ENCODE measurements around the gene ERI2. TPM values are rescaled to one million over a fixed set of nuclear protein-coding genes. Genes with fewer than 3 reads are reported as not detected.

Gene ERI2, protein sequence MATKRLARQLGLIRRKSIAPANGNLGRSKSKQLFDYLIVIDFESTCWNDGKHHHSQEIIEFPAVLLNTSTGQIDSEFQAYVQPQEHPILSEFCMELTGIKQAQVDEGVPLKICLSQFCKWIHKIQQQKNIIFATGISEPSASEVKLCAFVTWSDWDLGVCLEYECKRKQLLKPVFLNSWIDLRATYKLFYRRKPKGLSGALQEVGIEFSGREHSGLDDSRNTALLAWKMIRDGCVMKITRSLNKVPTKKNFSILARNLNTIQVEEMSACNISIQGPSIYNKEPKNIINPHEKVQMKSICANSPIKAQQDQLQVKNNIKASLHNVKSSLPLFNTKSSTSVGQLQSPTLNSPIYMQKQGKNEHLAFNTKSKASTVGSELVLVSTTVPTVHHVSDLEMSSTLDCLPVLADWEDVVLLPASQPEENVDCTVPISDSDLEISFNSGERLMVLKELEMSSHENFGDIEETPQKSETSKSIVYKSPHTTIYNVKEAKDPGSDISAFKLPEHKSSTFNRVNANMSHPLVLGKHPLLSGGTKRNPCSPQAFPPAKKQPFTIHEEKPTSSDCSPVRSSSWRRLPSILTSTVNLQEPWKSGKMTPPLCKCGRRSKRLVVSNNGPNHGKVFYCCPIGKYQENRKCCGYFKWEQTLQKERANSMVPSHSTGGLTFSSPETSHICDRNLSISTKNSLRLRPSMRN
- total RNA-seq (10 to 100 TPM in 3 of 6 donors, 1 to 10 TPM in 3; 7.9 to 12.1 (median 10.0) TPM), polyA plus RNA-seq (1 to 10 TPM; 8.3 to 8.7 TPM)

DNA sequence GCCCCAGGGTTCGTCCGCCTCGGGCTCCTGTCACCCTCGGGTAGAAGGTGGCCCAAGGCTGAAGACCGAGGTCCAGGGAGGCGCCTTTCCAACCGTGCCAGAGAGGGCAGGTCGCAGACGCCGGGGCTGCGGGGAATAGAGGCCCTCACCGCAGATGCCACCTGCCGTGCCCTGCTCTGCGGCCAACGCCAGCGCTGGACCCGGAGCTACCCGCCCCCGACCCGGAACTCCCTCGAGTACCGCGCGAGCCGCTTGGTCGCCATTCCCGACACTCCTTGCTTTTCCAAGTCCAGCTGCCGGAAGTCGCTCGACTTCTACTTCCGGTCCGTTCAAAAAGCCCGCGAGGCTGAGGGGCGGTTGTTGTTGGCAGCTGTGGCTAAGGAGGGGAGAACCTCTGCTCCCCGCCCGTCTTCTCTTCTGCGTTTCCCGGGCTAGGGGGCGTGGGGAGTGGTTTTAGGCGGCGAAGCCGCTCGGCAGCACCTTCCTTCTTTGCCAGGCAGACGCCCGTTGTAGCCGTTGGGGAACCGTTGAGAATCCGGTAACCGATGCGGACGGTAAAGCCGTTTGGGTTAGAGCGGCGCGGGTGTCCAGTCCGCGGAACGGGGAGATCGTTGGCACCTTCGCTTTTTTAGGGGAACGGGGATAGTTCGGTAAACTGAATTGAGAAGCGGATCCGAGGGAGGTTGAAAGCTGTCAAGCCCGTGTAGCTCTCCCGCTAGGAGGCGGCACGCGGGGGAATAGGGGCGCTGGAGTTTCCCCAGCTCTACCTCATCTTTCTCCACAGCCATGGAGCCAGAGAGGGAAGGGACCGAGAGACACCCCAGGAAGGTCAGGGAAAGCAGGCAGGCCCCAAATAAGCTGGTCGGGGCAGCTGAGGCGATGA lies at the start of gene ERI2, which contains the start of gene REXO5:
Gene ERI2 (minus strand): TSS at position 305 of the 883 bp plus-strand sequence. CDS start 42 bp downstream, at position 263.
Gene REXO5 (plus strand): TSS at position 360 of the 883 bp plus-strand sequence. CDS start 427 bp downstream, at position 787.
- intact Hi-C loops (cut with DNase I): no loop called here
- FAIRE-seq: no peak
- TF ChIP-seq CTCF (IDR thresholded peaks at IDR 0.05): peak in 1 of 4 donors; percentile 10
- ATAC-seq: peak; percentile 94 to 98 (median 94)
- no peaks in the 10 kb centered on the region for H3K36me3 ChIP-seq
- H3K4me3 ChIP-seq: peak within 1 kb of the TSS; percentile 69 to 89 (median 80)
- 0% methylated on average over 73 to 74 of the region's 74 CpGs for WGBS, 2 donors
- H3K27me3 ChIP-seq: no peaks in the 10 kb centered on the region
- H3K9me3 ChIP-seq: no peaks in the 10 kb centered on the region
- peaks cover 0 to 10% (median 9%) of the 10 kb centered on the region in 3 donors for H3K4me1 ChIP-seq
- peak; percentile 86 to 96 (median 90) for DNase-seq
- peak within 1 kb of the TSS; percentile 86 to 95 (median 90) for H3K27ac ChIP-seq

- H3K9me3 ChIP-seq: no peaks in the 10 kb centered on the region
- ATAC-seq: no peak
Observed at GRCh38 chr16:20854963-20855362, 48.7 kb upstream of the ERI2 start.

DNA sequence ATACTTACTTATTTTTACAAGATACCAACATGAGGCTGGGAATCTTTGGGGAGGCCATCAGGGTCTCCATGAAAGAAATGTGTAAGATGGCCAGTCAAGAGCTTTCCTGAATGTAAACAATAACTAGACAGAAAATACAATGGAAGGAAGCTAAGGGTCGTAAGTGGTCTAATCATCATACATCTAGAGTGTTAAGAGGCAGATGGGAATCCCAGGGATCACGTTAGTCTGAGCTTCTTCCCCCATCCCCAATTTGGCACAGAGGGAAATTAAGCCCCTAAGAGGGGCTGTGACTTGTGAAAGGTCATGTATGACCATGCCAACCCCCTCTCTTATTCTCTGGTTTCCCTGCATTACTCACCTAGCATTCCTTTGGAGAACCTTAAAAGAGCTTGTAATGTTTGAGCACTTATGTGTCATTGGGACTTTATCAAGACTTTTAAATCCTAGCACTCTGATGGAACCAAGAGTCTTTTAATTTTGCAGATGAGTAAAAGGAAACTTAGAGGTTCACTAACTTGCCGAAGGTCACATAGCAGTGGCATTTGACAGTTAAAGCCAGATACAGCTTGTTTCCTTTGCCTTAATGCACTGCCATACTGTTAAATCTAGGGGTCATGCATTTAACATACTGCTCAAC lies 47.8 kb upstream of the ERI2 start:
- H3K27me3 ChIP-seq: no peaks in the 10 kb centered on the region
- H3K4me1 ChIP-seq: peaks cover 5 to 14% (median 5%) of the 10 kb centered on the region in 3 donors
- H3K36me3 ChIP-seq: no peaks in the 10 kb centered on the region
- TF ChIP-seq CTCF (IDR thresholded peaks at IDR 0.05): no peak
- no peak for ATAC-seq
- intact Hi-C loops (cut with DNase I): no loop called here
- 89 to 93% methylated on average over 3 of the region's 3 CpGs for WGBS, 2 donors
- DNase-seq: no peak
- H3K9me3 ChIP-seq: no peaks in the 10 kb centered on the region
- H3K4me3 ChIP-seq: no peak overlapping the region
- no peak overlapping the region for H3K27ac ChIP-seq
- FAIRE-seq: no peak

More at GRCh38 chr16:20854963-20855362, 48.7 kb upstream of the ERI2 start:
- WGBS, 2 donors: 96 to 97% methylated on average over 2 of the region's 2 CpGs
- no peak for FAIRE-seq
- intact Hi-C loops (cut with DNase I): no loop called here
- TF ChIP-seq CTCF (IDR thresholded peaks at IDR 0.05): no peak
- no peak overlapping the region for H3K4me3 ChIP-seq
- H3K27ac ChIP-seq: no peak overlapping the region
- no peaks in the 10 kb centered on the region for H3K27me3 ChIP-seq
- DNase-seq: no peak
- no peaks in the 10 kb centered on the region for H3K36me3 ChIP-seq
- peaks cover 5 to 14% (median 5%) of the 10 kb centered on the region in 3 donors for H3K4me1 ChIP-seq

GRCh38 chr16:20853143-20853542 lies 46.9 kb upstream of the ERI2 start:
- no peak for FAIRE-seq
- no peak overlapping the region for H3K27ac ChIP-seq

More at GRCh38 chr16:20853143-20853542, 46.9 kb upstream of the ERI2 start:
- no peak for TF ChIP-seq CTCF (IDR thresholded peaks at IDR 0.05)
- no peak for ATAC-seq
- H3K36me3 ChIP-seq: no peaks in the 10 kb centered on the region
- no peak overlapping the region for H3K4me3 ChIP-seq
- intact Hi-C loops (cut with DNase I): no loop called here
- DNase-seq: no peak
- peaks cover 5 to 14% (median 5%) of the 10 kb centered on the region in 3 donors for H3K4me1 ChIP-seq
- 77 to 79% methylated on average over 5 of the region's 5 CpGs for WGBS, 2 donors
- H3K27me3 ChIP-seq: no peaks in the 10 kb centered on the region
- no peaks in the 10 kb centered on the region for H3K9me3 ChIP-seq
